Gastrocnemius medialis (tissue), 4 donors: ENCODE results near the gene ZBTB49. TPM values are rescaled to one million over a fixed set of nuclear protein-coding genes. Genes with fewer than 3 reads are reported as not detected.
"Not testable (repeated sequence)": the region's sequence is repeated elsewhere in the genome, so short reads cannot be mapped to it uniquely, and the experiment has no call there.

Experiments used
- ATAC-seq, 2 donors: fragments of 150-250 bp; one replicate each; pipeline ENCODE4 v1.9.1; 2016
- DNase-seq, 2 donors: peaks; one replicate each; pipeline ENCODE4 v3.0.0-alpha.2; 2019
- H3K27ac ChIP-seq, 4 donors: fragments of 200-600 bp; sonication (generic); 1 replicate in 1 of 4; 2 replicates in 3 of 4; pipeline ENCODE4 v1.5.1; 2016 to 2018; ENCODE audit warnings: mild to moderate bottlenecking in 2 of 4, moderate library complexity in 1 of 4
- H3K27me3 ChIP-seq, 3 donors: fragments of 200-600 bp; sonication (generic) in 2 of 3; 1 replicate in 1 of 3; 2 replicates in 2 of 3; pipeline versions ENCODE4 v1.5.1 to v1.6.0; 2016 to 2019; ENCODE audit warnings: mild to moderate bottlenecking in 1 of 3, moderate library complexity in 1 of 3
- H3K36me3 ChIP-seq, 2 donors: fragments of 200-600 bp; sonication (generic) in 1 of 2; one replicate each; pipeline ENCODE4 v1.5.1; 2017 to 2018
- H3K4me1 ChIP-seq, 2 donors: fragments of 200-600 bp; sonication (generic) in 1 of 2; one replicate each; pipeline ENCODE4 v1.5.1; 2016 to 2017; ENCODE audit warnings: mild to moderate bottlenecking in 2 of 2
- H3K4me3 ChIP-seq, 4 donors: fragments of 200-600 bp; sonication (generic) in 3 of 4; 1 replicate in 1 of 4; 2 replicates in 3 of 4; pipeline ENCODE4 v1.5.1; 2016 to 2019; ENCODE audit warnings: mild to moderate bottlenecking in 2 of 4
- H3K9me3 ChIP-seq, 3 donors: fragments of 200-600 bp; sonication (generic) in 2 of 3; 1 replicate in 1 of 3; 2 replicates in 2 of 3; pipeline ENCODE4 v1.5.1; 2016 to 2019
- POLR2A ChIP-seq, 2 donors: fragments of 450-650 bp; IDR thresholded peaks; one replicate each; pipeline ENCODE4 v1.6.1; 2017; ENCODE audit warnings: antibody characterized with exemption in 2 of 2, mild to moderate bottlenecking in 2 of 2, moderate library complexity in 2 of 2
- in situ Hi-C, 4 donors: fragments of 200-750 bp; cut with MboI; loops; one replicate each; pipeline versions ENCODE4 v1.15.0 to v1.8.0; 2017; ENCODE audit warnings: low sequenced_read_pairs in 4 of 4
- intact Hi-C: fragments of 100-400 bp; cut with DNase I; formaldehyde crosslinking; loops from one replicate; pipeline ENCODE4 v1.15.1; 2023; ENCODE audit warnings: low total_unique reads
- total RNA-seq, 4 donors: library from RNA; depleted of rRNA; stranded (reverse); fragments of >200 nt; gene quantifications; one replicate each; pipeline versions ENCODE4 v1.1.0 to v1.2.3, GENCODE V29; 2016
- TF ChIP-seq, protein P1 (sequence below), 5 experiments: fragments of 450-650 bp in 3 of 5; fragments of 200-600 bp in 2 of 5; sonication (generic) in 2 of 5; IDR thresholded peaks in 4 of 5; conservative IDR thresholded peaks in 1 of 5; 1 replicate in 4 of 5; 2 replicates in 1 of 5; pipeline ENCODE4 v1.5.1; 2016 to 2019; ENCODE audit warnings: antibody characterized with exemption in 5 of 5, mild to moderate bottlenecking in 3 of 5, moderate library complexity in 3 of 5

Gene ZBTB49
- total RNA-seq, 4 donors from 2014 or later = 1.7 to 2.8 (median 2.5) TPM

DNA sequence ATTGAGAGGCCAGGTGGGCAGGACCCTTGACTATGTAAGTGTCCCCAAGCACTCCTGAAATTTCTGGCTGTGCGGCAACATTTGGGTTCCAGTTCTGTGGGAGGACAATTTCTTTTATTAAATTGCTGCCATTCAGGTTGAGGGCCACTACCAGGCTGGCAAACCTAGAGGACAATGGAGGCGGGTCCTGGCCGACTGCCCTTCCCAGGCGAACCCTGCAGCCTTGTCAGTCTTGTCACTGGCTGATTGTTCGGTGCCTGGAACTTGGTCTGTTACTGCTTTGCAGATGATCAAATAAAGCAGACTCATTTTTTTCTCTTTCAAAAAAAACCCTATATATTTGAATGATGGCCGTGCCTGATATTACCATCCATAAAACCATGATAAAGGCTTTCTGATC is 35.4 kb upstream of the ZBTB49 start:
- intact Hi-C loops = no loop called here

DNA sequence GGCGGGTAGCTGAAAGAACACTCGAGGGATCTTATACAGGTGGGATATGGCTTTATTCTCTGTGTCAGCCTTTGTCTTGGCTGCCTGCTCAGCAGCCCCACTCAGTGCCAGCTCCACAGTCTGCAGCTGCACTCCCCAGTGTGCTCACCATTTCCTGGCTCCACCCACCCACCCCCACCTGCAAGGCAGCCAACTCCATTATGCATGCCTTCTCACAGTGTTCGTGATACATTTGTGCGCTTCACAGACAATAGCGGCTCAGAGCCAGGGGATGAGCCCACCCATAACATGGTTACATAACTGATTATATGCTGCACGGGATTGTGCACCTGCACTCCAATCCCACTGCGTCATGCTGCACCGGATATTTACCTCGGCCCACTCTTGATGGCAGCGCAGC is 33.3 kb upstream of the ZBTB49 start:
- DNase-seq (no peak), ATAC-seq (no peak)
- no peaks in the 10 kb centered on the region for H3K36me3 ChIP-seq
- TF ChIP-seq, protein P1, sequence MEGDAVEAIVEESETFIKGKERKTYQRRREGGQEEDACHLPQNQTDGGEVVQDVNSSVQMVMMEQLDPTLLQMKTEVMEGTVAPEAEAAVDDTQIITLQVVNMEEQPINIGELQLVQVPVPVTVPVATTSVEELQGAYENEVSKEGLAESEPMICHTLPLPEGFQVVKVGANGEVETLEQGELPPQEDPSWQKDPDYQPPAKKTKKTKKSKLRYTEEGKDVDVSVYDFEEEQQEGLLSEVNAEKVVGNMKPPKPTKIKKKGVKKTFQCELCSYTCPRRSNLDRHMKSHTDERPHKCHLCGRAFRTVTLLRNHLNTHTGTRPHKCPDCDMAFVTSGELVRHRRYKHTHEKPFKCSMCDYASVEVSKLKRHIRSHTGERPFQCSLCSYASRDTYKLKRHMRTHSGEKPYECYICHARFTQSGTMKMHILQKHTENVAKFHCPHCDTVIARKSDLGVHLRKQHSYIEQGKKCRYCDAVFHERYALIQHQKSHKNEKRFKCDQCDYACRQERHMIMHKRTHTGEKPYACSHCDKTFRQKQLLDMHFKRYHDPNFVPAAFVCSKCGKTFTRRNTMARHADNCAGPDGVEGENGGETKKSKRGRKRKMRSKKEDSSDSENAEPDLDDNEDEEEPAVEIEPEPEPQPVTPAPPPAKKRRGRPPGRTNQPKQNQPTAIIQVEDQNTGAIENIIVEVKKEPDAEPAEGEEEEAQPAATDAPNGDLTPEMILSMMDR (IDR thresholded peaks at IDR 0.05 in 4 of 5, conservative IDR thresholded peaks at IDR 0.05 in 1 of 5) = no peak
- TF ChIP-seq POLR2A (IDR thresholded peaks at IDR 0.05) = no peak
- no peaks in the 10 kb centered on the region for H3K9me3 ChIP-seq
- no peaks in the 10 kb centered on the region for H3K4me1 ChIP-seq
- H3K27ac ChIP-seq = no peak overlapping the region
- in situ Hi-C loops (loop anchor here in 3 of 4 donors (10.0 to 25.0 kb wide), 2 partner anchors 78 to 281 kb away; partner anchors contain the start of gene STX18 (in 1 of the 3)), intact Hi-C loops (no loop called here)
- no peak overlapping the region for H3K4me3 ChIP-seq
- no peaks in the 10 kb centered on the region for H3K27me3 ChIP-seq

More for the DNA sequence above, 35.4 kb upstream of the ZBTB49 start:
- H3K27ac ChIP-seq = no peak overlapping the region
- H3K27me3 ChIP-seq = no peaks in the 10 kb centered on the region
- TF ChIP-seq, protein P1 (IDR thresholded peaks at IDR 0.05 in 4 of 5, conservative IDR thresholded peaks at IDR 0.05 in 1 of 5) = no peak
- TF ChIP-seq POLR2A (IDR thresholded peaks at IDR 0.05) = no peak
- H3K4me3 ChIP-seq = no peak overlapping the region
- H3K4me1 ChIP-seq = no peaks in the 10 kb centered on the region
- H3K36me3 ChIP-seq = no peaks in the 10 kb centered on the region
- DNase-seq = no peak
- in situ Hi-C loops = loop anchor here (5.0 to 25.0 kb wide), 3 partner anchors 80 to 283 kb away; partner anchors contain the start of gene STX18 (in 1 of the 4)
- ATAC-seq = no peak
- no peaks in the 10 kb centered on the region for H3K9me3 ChIP-seq

DNA sequence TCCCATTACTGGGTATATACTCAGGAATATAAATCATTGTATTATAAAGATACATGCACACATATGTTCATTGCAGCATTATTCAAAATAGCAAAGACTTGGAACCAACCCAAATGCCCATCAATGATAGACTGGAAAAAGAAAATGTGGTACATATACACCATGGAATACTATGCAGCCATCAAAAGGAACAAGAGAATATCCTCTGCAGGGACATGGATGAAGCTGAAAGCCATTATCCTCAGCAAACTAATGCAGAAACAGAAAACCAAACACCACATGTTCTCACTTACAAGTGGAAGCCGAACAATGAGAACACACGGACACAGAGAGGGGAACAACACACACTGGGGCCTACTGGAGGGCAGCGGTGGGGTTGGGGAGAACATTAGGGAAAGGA is 32.3 kb upstream of the ZBTB49 start:
- H3K27me3 ChIP-seq, ATAC-seq, H3K4me1 ChIP-seq, H3K4me3 ChIP-seq, H3K9me3 ChIP-seq, H3K27ac ChIP-seq, H3K36me3 ChIP-seq, DNase-seq, intact Hi-C loops: not testable (repeated sequence)
- in situ Hi-C loops = loop anchor here in 3 of 4 donors (10.0 to 25.0 kb wide), 2 partner anchors 77 to 280 kb away; partner anchors contain the start of gene STX18 (in 1 of the 3)

DNA sequence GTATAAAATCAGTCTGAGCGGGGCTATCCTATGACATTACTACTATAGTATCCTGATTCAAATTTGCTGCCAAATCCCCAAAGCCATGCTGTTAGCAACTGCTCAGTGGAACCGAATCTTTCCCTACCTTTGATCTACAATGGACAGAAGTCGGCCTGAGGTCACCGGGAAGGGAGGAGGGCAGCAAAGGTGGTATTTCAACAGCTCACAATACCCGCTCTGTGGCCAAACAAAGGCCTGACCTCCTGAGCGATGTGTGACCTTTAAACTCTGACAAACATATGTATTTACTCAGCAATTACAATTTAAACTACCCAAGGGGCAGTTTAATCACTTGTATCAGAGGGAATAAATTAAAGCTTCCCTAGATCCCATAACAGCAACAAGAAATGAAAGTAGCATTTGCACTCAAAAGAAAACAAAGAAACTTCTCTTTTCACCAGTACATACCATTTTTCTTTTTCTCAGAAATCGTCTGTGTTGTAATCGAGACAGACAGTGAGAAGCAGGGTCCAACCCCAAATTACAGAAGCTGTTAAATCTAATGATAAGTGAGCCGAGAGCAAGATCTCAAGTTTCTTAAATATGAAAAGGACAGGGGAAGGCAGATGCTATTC is 30.5 kb upstream of the ZBTB49 start:
- Histone ChIP-seq H3K4me3 (no peak overlapping the region), H3K27ac (no peak overlapping the region), H3K9me3 (no peaks in the 10 kb centered on the region), H3K27me3 (no peaks in the 10 kb centered on the region), H3K36me3 (no peaks in the 10 kb centered on the region), H3K4me1 (no peaks in the 10 kb centered on the region)
- in situ Hi-C loops (loop anchor here in 3 of 4 donors (10.0 to 25.0 kb wide), 2 partner anchors 75 to 278 kb away; partner anchors contain the start of gene STX18 (in 1 of the 3)), intact Hi-C loops (no loop called here)
- DNase-seq (no peak), ATAC-seq (no peak)
- no peak for TF ChIP-seq POLR2A (IDR thresholded peaks at IDR 0.05)
- TF ChIP-seq, protein P1 (IDR thresholded peaks at IDR 0.05 in 4 of 5, conservative IDR thresholded peaks at IDR 0.05 in 1 of 5) = no peak

DNA sequence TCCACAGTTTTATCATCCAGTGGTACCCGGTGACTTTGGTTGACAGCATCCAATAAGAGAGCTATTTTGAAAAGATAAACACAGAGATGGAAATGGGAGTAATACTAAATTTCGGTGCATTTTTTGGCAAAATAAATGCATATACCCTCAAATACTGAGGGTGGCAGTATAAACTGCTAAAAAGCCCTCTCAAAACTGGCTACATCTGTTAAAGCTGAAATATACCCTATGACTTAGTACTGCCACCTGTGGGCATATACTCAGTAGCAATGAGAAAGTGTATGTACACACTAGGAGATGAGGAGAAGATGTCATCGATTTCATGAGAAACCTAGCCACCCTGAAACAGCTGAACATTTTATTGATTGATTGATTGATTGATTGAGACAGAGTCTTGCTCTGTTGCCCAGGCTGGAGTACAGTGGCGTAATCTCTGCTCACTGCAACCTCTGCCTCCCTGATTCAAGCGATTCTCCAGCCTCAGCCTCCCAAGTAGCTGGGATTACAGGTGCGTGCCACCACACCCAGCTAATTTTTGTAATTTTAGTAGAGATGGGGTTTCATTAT is 29.8 kb upstream of the ZBTB49 start:
- H3K4me1 ChIP-seq = no peaks in the 10 kb centered on the region
- no peaks in the 10 kb centered on the region for H3K27me3 ChIP-seq
- TF ChIP-seq POLR2A (IDR thresholded peaks at IDR 0.05) = no peak
- TF ChIP-seq, protein P1 (IDR thresholded peaks at IDR 0.05 in 4 of 5, conservative IDR thresholded peaks at IDR 0.05 in 1 of 5) = peak in 2 of 5 experiments; percentile 10 to 19
- no peak overlapping the region for H3K27ac ChIP-seq
- H3K4me3 ChIP-seq = no peak overlapping the region
- ATAC-seq (peak in 1 of 2 donors; percentile 39), DNase-seq (no peak)
- intact Hi-C loops (no loop called here), in situ Hi-C loops (loop anchor here in 1 of 4 donors (25.0 kb wide), 1 partner anchor 277 kb away; the partner anchor contains the start of gene STX18)
- H3K36me3 ChIP-seq = no peaks in the 10 kb centered on the region
- no peaks in the 10 kb centered on the region for H3K9me3 ChIP-seq
